ENCODE data around the gene SORD.

SORD gene

GRCh38 chr15:45112591-45113379 is 89.8 kb downstream of the SORD start:
- Histone ChIP-seq H3K4me1 (ENCODE audit: low read length) (no peaks in the 10 kb centered on the region), H3K27me3 (ENCODE audit: low read depth, low read length) (no peaks in the 10 kb centered on the region), H3K9me3 (ENCODE audit: insufficient read depth, low read length) (no peaks in the 10 kb centered on the region), H4K20me1 (ENCODE audit: insufficient read depth, low read length) (no peaks in the 10 kb centered on the region), H3K36me3 (replicated peaks; ENCODE audit: low read depth, low read length) (no peaks in the 10 kb centered on the region), H3K4me3 (ENCODE audit: low read length) (no peak overlapping the region), H3K4me2 (ENCODE audit: low read length) (no peak overlapping the region), H3K9ac (ENCODE audit: low read length) (no peak overlapping the region), H2AFZ (ENCODE audit: low read depth, low read length) (no peak overlapping the region), H3K79me2 (ENCODE audit: low read length) (no peaks in the 10 kb centered on the region), H3K27ac (ENCODE audit: low read length) (no peak overlapping the region)
- no peak for TF ChIP-seq CTCF (IDR thresholded peaks at IDR 0.05; ENCODE audit: low read depth, low read length)
- no peak for TF ChIP-seq EZH2phosphoT487 (IDR thresholded peaks at IDR 0.05; ENCODE audit: low read depth)

GRCh38 chr15:45113380-45113990 is 90.5 kb downstream of the SORD start:
- Histone ChIP-seq H3K4me3 (ENCODE audit: low read length) (no peak overlapping the region), H3K36me3 (replicated peaks; ENCODE audit: low read depth, low read length) (no peaks in the 10 kb centered on the region), H3K4me1 (ENCODE audit: low read length) (no peaks in the 10 kb centered on the region), H3K9ac (ENCODE audit: low read length) (no peak overlapping the region), H2AFZ (ENCODE audit: low read depth, low read length) (no peak overlapping the region), H3K27ac (ENCODE audit: low read length) (no peak overlapping the region), H3K4me2 (ENCODE audit: low read length) (no peak overlapping the region), H3K27me3 (ENCODE audit: low read depth, low read length) (no peaks in the 10 kb centered on the region), H4K20me1 (ENCODE audit: insufficient read depth, low read length) (no peaks in the 10 kb centered on the region), H3K9me3 (ENCODE audit: insufficient read depth, low read length) (no peaks in the 10 kb centered on the region), H3K79me2 (ENCODE audit: low read length) (no peaks in the 10 kb centered on the region)
- no peak for TF ChIP-seq CTCF (IDR thresholded peaks at IDR 0.05; ENCODE audit: low read depth, low read length)
- TF ChIP-seq EZH2phosphoT487 (IDR thresholded peaks at IDR 0.05; ENCODE audit: low read depth) = no peak

GRCh38 chr15:45114076-45114750 is 91.2 kb downstream of the SORD start, which contains the start of the genes DUOX2 and DUOXA2:
Gene DUOX2 (minus strand): TSS chr15:45114172. CDS start chr15:45113411, 761 bp downstream.
Gene DUOXA2 (plus strand): TSS chr15:45114326. CDS start chr15:45114606, 280 bp downstream.
- Histone ChIP-seq H3K4me1 (ENCODE audit: low read length) (no peaks in the 10 kb centered on the region), H4K20me1 (ENCODE audit: insufficient read depth, low read length) (no peaks in the 10 kb centered on the region)

More at GRCh38 chr15:45114076-45114750, 91.2 kb downstream of the SORD start, which contains the start of the genes DUOX2 and DUOXA2:
- no peak for TF ChIP-seq EZH2phosphoT487 (IDR thresholded peaks at IDR 0.05; ENCODE audit: low read depth)
- TF ChIP-seq CTCF (IDR thresholded peaks at IDR 0.05; ENCODE audit: low read depth, low read length) = no peak
- Histone ChIP-seq H3K79me2 (ENCODE audit: low read length) (no peaks in the 10 kb centered on the region), H3K4me2 (ENCODE audit: low read length) (no peak within 1 kb of the TSS), H2AFZ (ENCODE audit: low read depth, low read length) (no peak within 1 kb of the TSS), H3K4me3 (ENCODE audit: low read length) (no peak within 1 kb of the TSS), H3K27me3 (ENCODE audit: low read depth, low read length) (no peaks in the 10 kb centered on the region), H3K9ac (ENCODE audit: low read length) (no peak within 1 kb of the TSS), H3K36me3 (replicated peaks; ENCODE audit: low read depth, low read length) (no peaks in the 10 kb centered on the region), H3K27ac (ENCODE audit: low read length) (no peak within 1 kb of the TSS), H3K9me3 (ENCODE audit: insufficient read depth, low read length) (no peaks in the 10 kb centered on the region)
